ENCODE data around the gene IGLL5. TPM values are rescaled to one million over a fixed set of nuclear protein-coding genes. Genes with fewer than 3 reads are reported as not detected.
A peak's percentile ranks its signal among the peaks of the same experiment; 100 is the strongest.

Gene IGLL5
- total and polyA plus RNA-seq, 9 of the 15 experiments (the other 6 are each of a cell fraction or from before 2014, with no cell fraction given), result not detected

GRCh38 chr22:22906907-22907550 is 19.4 kb downstream of the IGLL5 start:
- no peak overlapping the region for H3K9ac ChIP-seq (ENCODE audit: insufficient read depth in 1 of 2, low read depth in 2 of 2, low read length in 2 of 2)
- H3K79me2 ChIP-seq (ENCODE audit: control insufficient read depth, insufficient read depth, low read length), result no peaks in the 10 kb centered on the region
- no peaks in the 10 kb centered on the region for H3K9me3 ChIP-seq (replicated peaks; ENCODE audit: control insufficient read depth, insufficient read depth, low read depth, low read length)
- H3K4me3 ChIP-seq, result no peak overlapping the region
- intact Hi-C loops (cut with micrococcal nuclease), result no loop called here
- CTCF ChIA-PET (ENCODE audit: low intra/inter-chr PET ratio), result interaction anchor here (0.7 kb wide), 1 partner anchor 98 kb away, joined by 3 read pairs; no protein-coding TSS in a partner anchor
- no peak overlapping the region for H3K4me2 ChIP-seq (ENCODE audit: insufficient read depth, low read length)
- H3K36me3 ChIP-seq (ENCODE audit: control insufficient read depth, insufficient read depth, low read length), result no peaks in the 10 kb centered on the region
- H3K4me1 ChIP-seq (replicated peaks in 1 of 2; ENCODE audit: control insufficient read depth in 2 of 2, insufficient read depth in 2 of 2, low read length in 2 of 2), result no peaks in the 10 kb centered on the region
- BruUV-seq (replicated peaks), result no TSS peak
- no peak for ATAC-seq
- WGBS (ENCODE audit: insufficient coverage, low coverage, missing lambda C conversion rate), result 1% methylated on average over 8 of the region's 8 CpGs
- peaks cover 64% of the 10 kb centered on the region for H4K20me1 ChIP-seq (replicated peaks; ENCODE audit: control insufficient read depth, insufficient read depth, low read length)
- POLR2A ChIA-PET, result interaction anchor here (0.9 to 1.4 kb wide), 4 partner anchors 9 to 29 kb away, joined by 3 read pairs; no protein-coding TSS in a partner anchor
- no peak for FAIRE-seq
- H3K27me3 ChIP-seq (ENCODE audit: control insufficient read depth in 2 of 2, insufficient read depth in 2 of 2, low read length in 2 of 2), result peaks cover 52 to 69% of the 10 kb centered on the region in 2 experiments
- in situ Hi-C loops (cut with MboI), result no loop called here
- DNase-seq (ENCODE audit: extremely low read depth in 1 of 4, low spot score in 3 of 4), result peak in 3 of 4 experiments; percentile 58 to 61 (median 59)
- no peak overlapping the region for H2AFZ ChIP-seq (ENCODE audit: low read depth, low read length)
- H3K27ac ChIP-seq (ENCODE audit: extremely low read depth, low read depth, low read length), result no peak overlapping the region
- peaks cover 3% of the 10 kb centered on the region for H3K9me1 ChIP-seq (ENCODE audit: control insufficient read depth, insufficient read depth, low read length)
- TF ChIP-seq RB1 (IDR thresholded peaks at IDR 0.05; ENCODE audit: low read depth) (0 out of 2 replicates have a peak, but pooled peaks have one; percentile 23), MGA (IDR thresholded peaks at IDR 0.05) (no peak), DNMT1 (IDR thresholded peaks at IDR 0.05) (no peak), CXXC5 (CRISPR knock-in tag; IDR thresholded peaks at IDR 0.05) (no peak), HMG20B (CRISPR knock-in tag; IDR thresholded peaks at IDR 0.05) (no peak), SMARCC2 (IDR thresholded peaks at IDR 0.05; ENCODE audit: low read depth) (no peak), NCOR1 (IDR thresholded peaks at IDR 0.05) (no peak)
- TF ChIP-seq, protein P1, sequence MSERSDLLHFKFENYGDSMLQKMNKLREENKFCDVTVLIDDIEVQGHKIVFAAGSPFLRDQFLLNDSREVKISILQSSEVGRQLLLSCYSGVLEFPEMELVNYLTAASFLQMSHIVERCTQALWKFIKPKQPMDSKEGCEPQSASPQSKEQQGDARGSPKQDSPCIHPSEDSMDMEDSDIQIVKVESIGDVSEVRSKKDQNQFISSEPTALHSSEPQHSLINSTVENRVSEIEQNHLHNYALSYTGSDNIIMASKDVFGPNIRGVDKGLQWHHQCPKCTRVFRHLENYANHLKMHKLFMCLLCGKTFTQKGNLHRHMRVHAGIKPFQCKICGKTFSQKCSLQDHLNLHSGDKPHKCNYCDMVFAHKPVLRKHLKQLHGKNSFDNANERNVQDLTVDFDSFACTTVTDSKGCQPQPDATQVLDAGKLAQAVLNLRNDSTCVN (CRISPR knock-in tag; IDR thresholded peaks at IDR 0.05), result no peak

Measured in K562 (cell line).